ENCODE data around the gene RPL12.
A peak's percentile ranks its signal among the peaks of the same experiment; 100 is the strongest.

RPL12 gene

GRCh38 chr9:127423476-127423933 lies 27.7 kb downstream of the RPL12 start:
- DNase-seq (ENCODE audit: low read depth, low spot score): no peak
- Histone ChIP-seq H3K9ac (ENCODE audit: insufficient read length) (peak overlapping the region; percentile 94), H3K27ac (peak overlapping the region; percentile 90), H3K4me3 (peak overlapping the region; percentile 92), H3K36me3 (ENCODE audit: insufficient read depth, low read length) (peaks cover 5% of the 10 kb centered on the region), H3K9me3 (ENCODE audit: low read depth, low read length) (no peaks in the 10 kb centered on the region)
- TF ChIP-seq FOXP2 (optimal IDR thresholded peaks at IDR 0.05; ENCODE audit: control extremely low read depth, extremely low read length, insufficient read depth) (no peak), POLR2AphosphoS5 (IDR thresholded peaks at IDR 0.05; ENCODE audit: borderline replicate concordance, low read depth, low read length) (no peak)

- Histone ChIP-seq H3K9ac (ENCODE audit: insufficient read length) (peak overlapping the region; percentile 94), H3K27ac (no peak overlapping the region), H3K9me3 (ENCODE audit: low read depth, low read length) (no peaks in the 10 kb centered on the region), H3K36me3 (ENCODE audit: insufficient read depth, low read length) (0 out of 2 replicates have a peak, but pooled peaks cover 2% of the 10 kb centered on the region), H3K4me3 (peak overlapping the region; percentile 92)
- no peak for TF ChIP-seq FOXP2 (optimal IDR thresholded peaks at IDR 0.05; ENCODE audit: control extremely low read depth, extremely low read length, insufficient read depth)
- TF ChIP-seq POLR2AphosphoS5 (IDR thresholded peaks at IDR 0.05; ENCODE audit: borderline replicate concordance, low read depth, low read length): no peak
- no peak for TF ChIP-seq EZH2 (IDR thresholded peaks at IDR 0.05)
- no peak for DNase-seq (ENCODE audit: low read depth, low spot score)
Observed at GRCh38 chr9:127422787-127423186, 28.4 kb downstream of the RPL12 start.

GRCh38 chr9:127422133-127422782 lies 28.9 kb downstream of the RPL12 start:
- no peaks in the 10 kb centered on the region for H3K9me3 ChIP-seq (ENCODE audit: low read depth, low read length)
- H3K27ac ChIP-seq: no peak overlapping the region
- H3K9ac ChIP-seq (ENCODE audit: insufficient read length): no peak overlapping the region
- DNase-seq (ENCODE audit: low read depth, low spot score): no peak
- no peak for TF ChIP-seq FOXP2 (optimal IDR thresholded peaks at IDR 0.05; ENCODE audit: control extremely low read depth, extremely low read length, insufficient read depth)
- no peak for TF ChIP-seq POLR2AphosphoS5 (IDR thresholded peaks at IDR 0.05; ENCODE audit: borderline replicate concordance, low read depth, low read length)
- TF ChIP-seq EZH2 (IDR thresholded peaks at IDR 0.05): no peak
- H3K4me3 ChIP-seq: no peak overlapping the region; the same call in 1 of the 2 replicates
- 0 out of 2 replicates have a peak, but pooled peaks cover 2% of the 10 kb centered on the region for H3K36me3 ChIP-seq (ENCODE audit: insufficient read depth, low read length)

GRCh38 chr9:127421057-127421456 lies 30.1 kb downstream of the RPL12 start:
- Histone ChIP-seq H3K9ac (ENCODE audit: insufficient read length) (no peak overlapping the region), H3K9me3 (ENCODE audit: low read depth, low read length) (no peaks in the 10 kb centered on the region), H3K36me3 (ENCODE audit: insufficient read depth, low read length) (no peaks in the 10 kb centered on the region), H3K4me3 (no peak overlapping the region), H3K27ac (no peak overlapping the region)
- DNase-seq (ENCODE audit: low read depth, low spot score): no peak
- TF ChIP-seq POLR2AphosphoS5 (IDR thresholded peaks at IDR 0.05; ENCODE audit: borderline replicate concordance, low read depth, low read length): no peak
- TF ChIP-seq EZH2 (IDR thresholded peaks at IDR 0.05): no peak
- TF ChIP-seq FOXP2 (optimal IDR thresholded peaks at IDR 0.05; ENCODE audit: control extremely low read depth, extremely low read length, insufficient read depth): no peak

GRCh38 chr9:127419348-127419747 lies 31.9 kb downstream of the RPL12 start:
- no peaks in the 10 kb centered on the region for H3K9me3 ChIP-seq (ENCODE audit: low read depth, low read length)
- H3K9ac ChIP-seq (ENCODE audit: insufficient read length): peak overlapping the region; percentile 47
- TF ChIP-seq POLR2AphosphoS5 (IDR thresholded peaks at IDR 0.05; ENCODE audit: borderline replicate concordance, low read depth, low read length) (no peak), EZH2 (IDR thresholded peaks at IDR 0.05) (no peak), FOXP2 (optimal IDR thresholded peaks at IDR 0.05; ENCODE audit: control extremely low read depth, extremely low read length, insufficient read depth) (no peak)
- DNase-seq (ENCODE audit: low read depth, low spot score): no peak
- no peaks in the 10 kb centered on the region for H3K36me3 ChIP-seq (ENCODE audit: insufficient read depth, low read length)
- H3K4me3 ChIP-seq: peak overlapping the region; percentile 54
- H3K27ac ChIP-seq: no peak overlapping the region

- no peak overlapping the region for H3K4me3 ChIP-seq
- H3K27ac ChIP-seq: no peak overlapping the region
- no peaks in the 10 kb centered on the region for H3K36me3 ChIP-seq (ENCODE audit: insufficient read depth, low read length)
- H3K9ac ChIP-seq (ENCODE audit: insufficient read length): no peak overlapping the region
- TF ChIP-seq POLR2AphosphoS5 (IDR thresholded peaks at IDR 0.05; ENCODE audit: borderline replicate concordance, low read depth, low read length): no peak
- no peaks in the 10 kb centered on the region for H3K9me3 ChIP-seq (ENCODE audit: low read depth, low read length)
- no peak for DNase-seq (ENCODE audit: low read depth, low spot score)
Observed at GRCh38 chr9:127418037-127418471, 33.2 kb downstream of the RPL12 start.

GRCh38 chr9:127417131-127418036 lies 33.8 kb downstream of the RPL12 start:
- DNase-seq (ENCODE audit: low read depth, low spot score): peak; percentile 32
- no peak overlapping the region for H3K27ac ChIP-seq
- TF ChIP-seq POLR2AphosphoS5 (IDR thresholded peaks at IDR 0.05; ENCODE audit: borderline replicate concordance, low read depth, low read length): no peak
- TF ChIP-seq FOXP2 (optimal IDR thresholded peaks at IDR 0.05; ENCODE audit: control extremely low read depth, extremely low read length, insufficient read depth): no peak
- TF ChIP-seq EZH2 (IDR thresholded peaks at IDR 0.05): no peak

GRCh38 chr9:127415657-127416056 lies 35.5 kb downstream of the RPL12 start:
- Histone ChIP-seq H3K36me3 (ENCODE audit: insufficient read depth, low read length) (no peaks in the 10 kb centered on the region), H3K9ac (ENCODE audit: insufficient read length) (no peak overlapping the region), H3K27ac (no peak overlapping the region), H3K9me3 (ENCODE audit: low read depth, low read length) (no peaks in the 10 kb centered on the region), H3K4me3 (no peak overlapping the region)
- DNase-seq (ENCODE audit: low read depth, low spot score): no peak
- no peak for TF ChIP-seq FOXP2 (optimal IDR thresholded peaks at IDR 0.05; ENCODE audit: control extremely low read depth, extremely low read length, insufficient read depth)
- no peak for TF ChIP-seq EZH2 (IDR thresholded peaks at IDR 0.05)
- no peak for TF ChIP-seq POLR2AphosphoS5 (IDR thresholded peaks at IDR 0.05; ENCODE audit: borderline replicate concordance, low read depth, low read length)

More at GRCh38 chr9:127417131-127418036, 33.8 kb downstream of the RPL12 start:
- Histone ChIP-seq H3K4me3 (peak overlapping the region; percentile 25; the same call in 1 of the 2 replicates), H3K9ac (ENCODE audit: insufficient read length) (no peak overlapping the region), H3K9me3 (ENCODE audit: low read depth, low read length) (no peaks in the 10 kb centered on the region), H3K36me3 (ENCODE audit: insufficient read depth, low read length) (no peaks in the 10 kb centered on the region)

Data from SK-N-MC (cell line).